ENCODE data around the gene PDE11A.

The PDE11A gene

GRCh38 chr2:177872286-177872685 is 200.3 kb downstream of the PDE11A start:
- no peak for TF ChIP-seq ZFX (IDR thresholded peaks at IDR 0.05; ENCODE audit: borderline replicate concordance)
- no peak for TF ChIP-seq CTCF (IDR thresholded peaks at IDR 0.05)
- H3K27ac ChIP-seq, result no peak overlapping the region

DNA sequence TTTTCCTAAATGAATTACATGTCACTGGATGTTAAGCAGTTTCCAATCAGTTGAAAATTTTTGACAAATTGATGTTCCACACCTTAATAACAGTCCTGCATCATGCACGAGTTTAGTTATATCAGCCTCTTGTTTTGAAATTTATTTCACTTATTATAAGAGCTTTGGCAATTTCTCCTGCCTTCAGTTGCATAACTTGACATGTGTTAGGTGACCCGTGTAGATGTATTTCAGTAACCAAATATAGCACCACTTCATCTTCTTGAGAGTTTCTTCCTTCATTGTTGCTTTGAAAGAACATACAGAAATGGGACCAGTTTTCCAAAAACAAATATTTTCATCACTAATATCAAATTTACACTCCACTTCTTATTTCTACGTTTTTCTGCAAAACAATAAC is 202.7 kb downstream of the PDE11A start:
- TF ChIP-seq ZFX (IDR thresholded peaks at IDR 0.05; ENCODE audit: borderline replicate concordance) (no peak), CTCF (IDR thresholded peaks at IDR 0.05) (no peak)
- H3K27ac ChIP-seq, result no peak overlapping the region

GRCh38 chr2:177869209-177869608 is 203.4 kb downstream of the PDE11A start:
- no peak overlapping the region for H3K27ac ChIP-seq
- TF ChIP-seq CTCF (IDR thresholded peaks at IDR 0.05) (no peak), ZFX (IDR thresholded peaks at IDR 0.05; ENCODE audit: borderline replicate concordance) (no peak)

DNA sequence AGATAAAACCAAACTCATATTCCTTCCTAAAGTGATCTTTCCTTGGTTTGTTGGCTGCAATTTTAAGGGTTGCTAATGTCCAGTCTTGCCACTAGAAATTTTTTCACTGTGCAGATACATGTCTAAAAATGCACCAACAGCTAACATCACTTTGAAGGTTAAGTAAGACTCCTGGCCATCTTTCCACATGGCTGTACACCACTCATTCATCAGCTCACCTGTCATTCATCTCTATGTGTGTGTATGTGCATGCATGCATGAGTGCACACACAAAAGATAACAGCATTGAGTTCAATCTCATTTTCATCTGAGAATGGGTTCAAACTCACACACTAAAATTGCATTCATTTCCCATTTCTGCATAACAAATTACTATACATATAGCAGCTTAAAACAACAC is 203.8 kb downstream of the PDE11A start:
- TF ChIP-seq CTCF (IDR thresholded peaks at IDR 0.05) (no peak), ZFX (IDR thresholded peaks at IDR 0.05; ENCODE audit: borderline replicate concordance) (no peak)
- no peak overlapping the region for H3K27ac ChIP-seq

- H3K27ac ChIP-seq, result no peak overlapping the region
- TF ChIP-seq CTCF (IDR thresholded peaks at IDR 0.05) (no peak), ZFX (IDR thresholded peaks at IDR 0.05; ENCODE audit: borderline replicate concordance) (no peak)
Observed at GRCh38 chr2:177857538-177857937, 215.0 kb downstream of the PDE11A start.

GRCh38 chr2:177852389-177852788 is 220.2 kb downstream of the PDE11A start:
- no peak overlapping the region for H3K27ac ChIP-seq
- no peak for TF ChIP-seq ZFX (IDR thresholded peaks at IDR 0.05; ENCODE audit: borderline replicate concordance)
- TF ChIP-seq CTCF (IDR thresholded peaks at IDR 0.05), result no peak

- no peak overlapping the region for H3K27ac ChIP-seq
- TF ChIP-seq CTCF (IDR thresholded peaks at IDR 0.05) (no peak), ZFX (IDR thresholded peaks at IDR 0.05; ENCODE audit: borderline replicate concordance) (no peak)
Observed at GRCh38 chr2:177843188-177843587, 229.4 kb downstream of the PDE11A start.
